Panc1 (cell line): ENCODE measurements around the gene SPOCK1. TPM values are rescaled to one million over a fixed set of nuclear protein-coding genes. Genes with fewer than 3 reads are reported as not detected.

Experiments
- ATAC-seq: fragments of 200-7000 bp; cut with Tn5 transposase; 2 replicates; pipeline ENCODE4 v1.9.1; 2020; ENCODE audit warnings: mild to moderate bottlenecking, moderate library complexity
- BruUV-seq: library from RNA; stranded (reverse); fragments of 400-500 nt; replicated peaks from 2 replicates; lab custom pipeline; 2021; lab: Mats Ljungman, UMichigan
- CTCF ChIA-PET: fragments of 300-600 bp; sonication (Branson Sonifier 250); formaldehyde crosslinking; loops from one replicate; lab custom pipeline; 2022; ENCODE audit warnings: antibody characterized with exemption; lab: Charles Lee
- POLR2A ChIA-PET: fragments of 300-600 bp; sonication (Branson Sonifier 250); formaldehyde crosslinking; loops from one replicate; lab custom pipeline; 2022; ENCODE audit warnings: antibody characterized with exemption; lab: Charles Lee
- DNase-seq: peaks from one replicate; pipeline ENCODE4 v3.0.0-alpha.2; 2010; ENCODE audit warnings: low read depth, low spot score
- H3K27ac ChIP-seq: 2 replicates; pipeline ENCODE4 v1.5.1; 2011; ENCODE audit warnings: mild to moderate bottlenecking, low read length, inconsistent platforms
- H3K27me3 ChIP-seq: fragments of 200-500 bp; sonication (Bioruptor generic); 2 replicates; pipeline ENCODE4 v1.6.0; 2014; ENCODE audit warnings: low read length, inconsistent platforms; ENCODE audit not compliant: control insufficient read depth, insufficient read depth
- H3K36me3 ChIP-seq: fragments of 200-500 bp; sonication (Bioruptor generic); 2 replicates; pipeline ENCODE4 v1.5.1; 2014; ENCODE audit warnings: inconsistent platforms, mild to moderate bottlenecking, low read length, moderate library complexity; ENCODE audit not compliant: control insufficient read depth, insufficient read depth
- H3K4me1 ChIP-seq: 2 replicates; pipeline ENCODE4 v1.5.1; 2011; ENCODE audit warnings: inconsistent platforms, mild to moderate bottlenecking, low read length, moderate library complexity; ENCODE audit not compliant: control insufficient read depth, insufficient read depth
- H3K4me3 ChIP-seq, 2 experiments: 2 replicates each; pipeline ENCODE4 v1.5.1; 2011 to 2012; ENCODE audit warnings: low read depth in 2 of 2, low read length in 2 of 2, mild to moderate bottlenecking in 2 of 2, inconsistent platforms in 1 of 2, moderate library complexity in 1 of 2
- H3K9me3 ChIP-seq: fragments of 200-500 bp; sonication (Bioruptor generic); 2 replicates; pipeline ENCODE4 v1.5.1; 2014; ENCODE audit warnings: low read depth, mild to moderate bottlenecking, inconsistent platforms, low read length, moderate library complexity; ENCODE audit not compliant: control insufficient read depth, insufficient read depth
- POLR2AphosphoS5 ChIP-seq: IDR thresholded peaks from 2 replicates; pipeline ENCODE4 v1.6.1; 2012; ENCODE audit warnings: mild to moderate bottlenecking, low read depth, low read length, moderate library complexity
- REST ChIP-seq, 2 experiments: IDR thresholded peaks; 2 replicates each; pipeline ENCODE4 v1.6.1; 2011 to 2012; ENCODE audit warnings: low read depth in 2 of 2, control low read depth in 1 of 2, low read length in 1 of 2, mild to moderate bottlenecking in 1 of 2, moderate library complexity in 1 of 2; ENCODE audit not compliant: insufficient read depth in 1 of 2
- SIN3A ChIP-seq: IDR thresholded peaks from 2 replicates; pipeline ENCODE4 v1.6.1; 2012; ENCODE audit warnings: low read depth, mild to moderate bottlenecking, low read length, moderate library complexity, borderline replicate concordance; ENCODE audit not compliant: insufficient read depth
- TCF7L2 ChIP-seq: IDR thresholded peaks from 2 replicates; pipeline ENCODE4 v1.6.1; 2011; ENCODE audit warnings: mild to moderate bottlenecking, low read depth, low read length, inconsistent platforms
- in situ Hi-C: cut with HindIII; loops from 2 replicates; pipeline ENCODE4 v1.10.0; 2016; ENCODE audit warnings: low sequenced_read_pairs, low pct_unique_long_range_greater_than_20kb
- intact Hi-C: fragments of 100-400 bp; cut with micrococcal nuclease; formaldehyde crosslinking; loops from one replicate; pipeline ENCODE4 v1.10.0; 2022; ENCODE audit not compliant: unreplicated experiment
- total RNA-seq: library from RNA; stranded (reverse); gene quantifications from one replicate; pipeline ENCODE4 v1.2.1, GENCODE V29; 2021; ENCODE audit not compliant: unreplicated experiment
- TF ChIP-seq, protein P1 (sequence below): fragments of 450-650 bp; IDR thresholded peaks from 2 replicates; pipeline ENCODE4 v1.5.1; 2017; ENCODE audit warnings: mild to moderate bottlenecking

The SPOCK1 gene
- total RNA-seq, 1 experiment from 2014 or later, result 15.6 TPM

- Histone ChIP-seq H3K36me3 (no peaks in the 10 kb centered on the region), H3K4me1 (no peaks in the 10 kb centered on the region), H3K27ac (no peak overlapping the region), H3K9me3 (no peaks in the 10 kb centered on the region), H3K4me3 (no peak overlapping the region), H3K27me3 (no peaks in the 10 kb centered on the region)
- TF ChIP-seq TCF7L2 (no peak), SIN3A (no peak), REST (IDR thresholded peaks at IDR 0.05; ENCODE audit: insufficient read depth in 1 of 2, low read depth in 2 of 2, low read length in 1 of 2) (no peak), POLR2AphosphoS5 (no peak)
- TF ChIP-seq, protein P1, sequence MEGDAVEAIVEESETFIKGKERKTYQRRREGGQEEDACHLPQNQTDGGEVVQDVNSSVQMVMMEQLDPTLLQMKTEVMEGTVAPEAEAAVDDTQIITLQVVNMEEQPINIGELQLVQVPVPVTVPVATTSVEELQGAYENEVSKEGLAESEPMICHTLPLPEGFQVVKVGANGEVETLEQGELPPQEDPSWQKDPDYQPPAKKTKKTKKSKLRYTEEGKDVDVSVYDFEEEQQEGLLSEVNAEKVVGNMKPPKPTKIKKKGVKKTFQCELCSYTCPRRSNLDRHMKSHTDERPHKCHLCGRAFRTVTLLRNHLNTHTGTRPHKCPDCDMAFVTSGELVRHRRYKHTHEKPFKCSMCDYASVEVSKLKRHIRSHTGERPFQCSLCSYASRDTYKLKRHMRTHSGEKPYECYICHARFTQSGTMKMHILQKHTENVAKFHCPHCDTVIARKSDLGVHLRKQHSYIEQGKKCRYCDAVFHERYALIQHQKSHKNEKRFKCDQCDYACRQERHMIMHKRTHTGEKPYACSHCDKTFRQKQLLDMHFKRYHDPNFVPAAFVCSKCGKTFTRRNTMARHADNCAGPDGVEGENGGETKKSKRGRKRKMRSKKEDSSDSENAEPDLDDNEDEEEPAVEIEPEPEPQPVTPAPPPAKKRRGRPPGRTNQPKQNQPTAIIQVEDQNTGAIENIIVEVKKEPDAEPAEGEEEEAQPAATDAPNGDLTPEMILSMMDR, result no peak
- intact Hi-C loops (no loop called here), in situ Hi-C loops (no loop called here)
- POLR2A ChIA-PET, result no interaction called here
- no peak for ATAC-seq
- DNase-seq, result no peak
- CTCF ChIA-PET, result no interaction called here
- BruUV-seq, result no TSS peak
Measured at GRCh38 chr5:137164961-137165360, 334.2 kb downstream of the SPOCK1 start.

- no peaks in the 10 kb centered on the region for H3K9me3 ChIP-seq
- intact Hi-C loops, result no loop called here
- TF ChIP-seq TCF7L2 (no peak), POLR2AphosphoS5 (no peak), REST (IDR thresholded peaks at IDR 0.05; ENCODE audit: insufficient read depth in 1 of 2, low read depth in 2 of 2, low read length in 1 of 2) (no peak), SIN3A (no peak)
- TF ChIP-seq, protein P1, result no peak
- no peaks in the 10 kb centered on the region for H3K4me1 ChIP-seq
- no peak for ATAC-seq
- no peaks in the 10 kb centered on the region for H3K36me3 ChIP-seq
- BruUV-seq, result no TSS peak
- ChIA-PET CTCF (no interaction called here), POLR2A (no interaction called here)
- DNase-seq, result no peak
- in situ Hi-C loops, result no loop called here
- no peak overlapping the region for H3K4me3 ChIP-seq
- no peak overlapping the region for H3K27ac ChIP-seq
- H3K27me3 ChIP-seq, result no peaks in the 10 kb centered on the region
Measured at GRCh38 chr5:137164536-137164935, 334.6 kb downstream of the SPOCK1 start.
